Duodenal mucosa (tissue), 2 donors: ENCODE measurements around the gene ENAH.

ENCODE experiments used
- H3K27ac ChIP-seq: one replicate; pipeline ENCODE4 v1.7.0; 2013; ENCODE audit warnings: low read depth, low read length
- H3K27me3 ChIP-seq, 2 donors: one replicate each; pipeline ENCODE4 v1.7.0; 2013; ENCODE audit warnings: low read length in 2 of 2, control low read depth in 1 of 2; ENCODE audit not compliant: insufficient read depth in 2 of 2, control insufficient read depth in 1 of 2
- H3K36me3 ChIP-seq, 2 donors: one replicate each; pipeline ENCODE4 v1.7.0; 2013; ENCODE audit warnings: low read length in 2 of 2, control low read depth in 1 of 2; ENCODE audit not compliant: insufficient read depth in 2 of 2, control insufficient read depth in 1 of 2
- H3K4me1 ChIP-seq, 2 donors: one replicate each; pipeline ENCODE4 v1.7.0; 2013; ENCODE audit warnings: low read length in 2 of 2, control low read depth in 1 of 2; ENCODE audit not compliant: insufficient read depth in 2 of 2, control insufficient read depth in 1 of 2
- H3K4me3 ChIP-seq, 2 donors: one replicate each; pipeline ENCODE4 v1.7.0; 2013; ENCODE audit warnings: low read length in 2 of 2, low read depth in 1 of 2
- H3K9ac ChIP-seq, 2 donors: one replicate each; pipeline ENCODE4 v1.7.0; 2013; ENCODE audit warnings: low read length in 2 of 2, low read depth in 1 of 2
- H3K9me3 ChIP-seq, 2 donors: one replicate each; pipeline ENCODE4 v1.7.0; 2013; ENCODE audit warnings: low read length in 2 of 2, control low read depth in 1 of 2; ENCODE audit not compliant: control insufficient read depth in 1 of 2

The ENAH gene

DNA sequence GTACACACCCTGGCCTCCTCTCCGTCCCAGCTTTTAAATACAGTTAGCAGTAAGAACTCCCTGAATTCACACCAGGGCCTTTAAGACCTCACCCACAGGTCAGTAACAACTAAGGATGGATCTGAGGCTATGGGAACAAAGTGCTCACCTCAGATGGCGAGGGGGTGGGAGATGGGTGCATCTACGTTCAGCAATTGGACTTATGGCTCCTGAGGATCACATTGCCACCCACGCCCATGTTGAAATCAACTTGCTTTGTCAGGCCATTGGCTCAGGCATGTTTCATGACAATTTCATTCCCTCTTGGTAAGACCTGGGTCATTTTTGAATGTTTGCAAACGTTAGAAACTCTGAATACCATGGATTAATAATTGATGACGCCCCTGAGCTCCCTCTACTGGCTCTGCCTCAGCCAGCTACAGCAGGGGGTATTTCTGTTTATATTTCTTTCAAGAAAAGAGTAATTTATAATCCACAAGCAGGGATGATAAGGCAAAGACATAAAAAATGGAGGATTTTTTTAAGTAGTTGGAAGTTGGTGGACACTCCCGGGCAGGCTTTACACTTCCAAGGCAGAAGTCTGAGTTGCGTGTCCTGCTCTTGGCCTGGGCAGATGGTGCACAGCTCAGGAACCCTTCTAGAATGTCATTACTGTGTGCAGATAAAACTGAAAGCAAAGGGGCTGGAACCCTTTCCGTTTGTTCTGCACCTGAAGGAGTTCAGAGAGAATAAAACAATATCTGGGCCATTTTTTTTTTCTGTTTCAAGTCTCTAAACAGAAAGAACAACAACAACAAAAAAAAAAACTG, 211.4 kb downstream of the ENAH start:
- Histone ChIP-seq H3K4me1 (peaks cover 51 to 70% of the 10 kb centered on the region in 2 donors), H3K4me3 (peak overlapping the region; percentile 10 to 16), H3K9me3 (no peaks in the 10 kb centered on the region), H3K27ac (peak overlapping the region; percentile 67), H3K27me3 (no peaks in the 10 kb centered on the region), H3K36me3 (no peaks in the 10 kb centered on the region), H3K9ac (peak overlapping the region; percentile 16 to 41)

GRCh38 chr1:225440380-225441221, 212.3 kb downstream of the ENAH start:
- Histone ChIP-seq H3K27ac (peak overlapping the region; percentile 71), H3K9me3 (no peaks in the 10 kb centered on the region), H3K36me3 (no peaks in the 10 kb centered on the region), H3K4me1 (peaks cover 42 to 70% of the 10 kb centered on the region in 2 donors), H3K27me3 (no peaks in the 10 kb centered on the region), H3K9ac (peak overlapping the region; percentile 21 to 41), H3K4me3 (peak overlapping the region; percentile 10 to 12)

DNA sequence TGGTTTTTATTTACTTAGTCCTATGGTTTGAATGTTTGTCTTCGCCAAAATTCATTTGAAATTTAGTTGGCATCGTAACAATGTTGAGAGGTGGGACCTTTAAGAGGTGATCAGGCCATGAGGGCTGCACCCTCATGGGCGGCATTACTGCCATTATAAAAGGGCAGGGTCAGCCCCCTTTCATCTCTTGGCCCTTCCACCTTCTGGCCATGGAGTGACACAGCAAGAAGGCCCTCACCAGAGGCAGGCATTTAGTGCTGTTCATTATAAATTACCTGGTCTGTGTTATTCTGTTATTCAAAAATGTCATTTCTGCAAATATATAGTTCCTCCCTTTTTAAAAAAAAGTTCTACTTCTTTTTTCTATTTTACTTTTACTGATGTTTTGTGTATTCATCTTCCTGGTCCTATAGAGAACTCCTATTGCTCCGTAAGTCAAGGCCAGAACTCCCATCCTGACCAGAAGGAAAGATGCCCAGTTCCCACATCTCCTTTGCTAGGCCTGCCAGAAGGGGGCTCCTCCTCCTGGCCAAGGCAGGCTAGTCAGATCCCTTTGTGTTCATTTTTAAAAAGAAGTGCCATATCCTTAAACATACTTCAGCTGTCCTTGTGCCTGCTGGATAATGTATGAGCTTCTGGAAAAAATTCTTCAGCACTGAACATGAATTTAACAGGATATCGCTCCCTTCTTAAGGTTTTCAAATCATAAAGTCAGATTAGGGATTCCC, 215.0 kb downstream of the ENAH start:
- Histone ChIP-seq H3K27ac (no peak overlapping the region), H3K9me3 (no peaks in the 10 kb centered on the region)

More for the DNA sequence above, 215.0 kb downstream of the ENAH start:
- Histone ChIP-seq H3K27me3 (no peaks in the 10 kb centered on the region), H3K4me3 (no peak overlapping the region), H3K9ac (no peak overlapping the region), H3K4me1 (peaks cover 25 to 50% of the 10 kb centered on the region in 2 donors), H3K36me3 (no peaks in the 10 kb centered on the region)
